HEK293 (cell line): ENCODE results near the gene PXYLP1.

Source experiments
- CTCF ChIA-PET: fragments of 350-600 bp; formaldehyde crosslinking; extraction: SDS; loops from one replicate; lab custom pipeline; 2021; ENCODE audit warnings: antibody characterized with exemption; lab: Yijun Ruan, JAX
- POLR2A ChIA-PET: fragments of 300-600 bp; formaldehyde crosslinking; extraction: SDS; loops from one replicate; lab custom pipeline; 2020; ENCODE audit warnings: antibody characterized with exemption, inconsistent platforms; lab: Yijun Ruan, JAX
- H3K27ac ChIP-seq: fragments of 200-500 bp; sonication (Bioruptor generic); 2 replicates; pipeline ENCODE4 v1.5.1; 2014; ENCODE audit warnings: low read depth, low read length, control low read depth, inconsistent platforms; ENCODE audit errors: extremely low read depth
- H3K36me3 ChIP-seq, 2 experiments: fragments of 200-500 bp in 1 of 2; sonication (Bioruptor generic) in 1 of 2; 1 replicate in 1 of 2; 2 replicates in 1 of 2; pipeline ENCODE4 v1.5.1; 2014 to 2017; ENCODE audit warnings: inconsistent platforms in 2 of 2, low read length in 2 of 2; ENCODE audit not compliant: control insufficient read depth in 2 of 2, insufficient read depth in 1 of 2
- H3K4me1 ChIP-seq: fragments of 200-500 bp; sonication (Bioruptor generic); 2 replicates; pipeline ENCODE4 v1.5.1; 2014; ENCODE audit warnings: mild to moderate bottlenecking, low read length, inconsistent platforms; ENCODE audit not compliant: control insufficient read depth, insufficient read depth
- H3K4me3 ChIP-seq: 2 replicates; pipeline ENCODE4 v1.5.1; 2011; ENCODE audit warnings: low read depth, mild to moderate bottlenecking, control low read depth, low read length, moderate library complexity
- H3K9me3 ChIP-seq: fragments of 200-500 bp; sonication (Bioruptor generic); 2 replicates; pipeline ENCODE4 v1.5.1; 2014; ENCODE audit warnings: low read depth, low read length, inconsistent platforms; ENCODE audit not compliant: control insufficient read depth, insufficient read depth
- KLF7 ChIP-seq: fragments of 450-650 bp; formaldehyde crosslinking; IDR thresholded peaks from 2 replicates; pipeline ENCODE4 v1.5.1; 2016; ENCODE audit warnings: missing biosample characterization, missing genetic modification characterization, borderline replicate concordance
- MEIS1 ChIP-seq: sonication (generic); formaldehyde crosslinking; IDR thresholded peaks from 2 replicates; pipeline ENCODE4 v1.8.1; 2022; ENCODE audit warnings: missing genetic modification reagents, mild to moderate bottlenecking, borderline replicate concordance
- ZBTB6 ChIP-seq: fragments of 450-650 bp; formaldehyde crosslinking; IDR thresholded peaks from 2 replicates; pipeline ENCODE4 v1.5.1; 2017; ENCODE audit warnings: missing biosample characterization, missing genetic modification characterization
- ZFP37 ChIP-seq: fragments of 450-650 bp; formaldehyde crosslinking; IDR thresholded peaks from 2 replicates; pipeline ENCODE4 v1.5.1; 2016; ENCODE audit warnings: missing biosample characterization, missing genetic modification characterization
- ZNF112 ChIP-seq: fragments of 450-650 bp; formaldehyde crosslinking; IDR thresholded peaks from 2 replicates; pipeline ENCODE4 v1.5.0; 2017; ENCODE audit warnings: missing biosample characterization, missing genetic modification characterization
- ZNF146 ChIP-seq: fragments of 450-650 bp; formaldehyde crosslinking; IDR thresholded peaks from 2 replicates; pipeline ENCODE4 v1.5.1; 2016; ENCODE audit warnings: missing biosample characterization, missing genetic modification characterization
- ZNF157 ChIP-seq: fragments of 450-650 bp; formaldehyde crosslinking; IDR thresholded peaks from 2 replicates; pipeline ENCODE4 v1.5.1; 2016; ENCODE audit warnings: missing biosample characterization, missing genetic modification characterization
- ZNF169 ChIP-seq: fragments of 450-650 bp; formaldehyde crosslinking; IDR thresholded peaks from 2 replicates; pipeline ENCODE4 v1.5.1; 2016; ENCODE audit warnings: missing biosample characterization, missing genetic modification characterization
- ZNF184 ChIP-seq: fragments of 450-650 bp; IDR thresholded peaks from 2 replicates; pipeline ENCODE4 v1.5.1; 2018; ENCODE audit warnings: missing biosample characterization, mild to moderate bottlenecking, missing genetic modification characterization
- ZNF19 ChIP-seq: fragments of 450-650 bp; formaldehyde crosslinking; IDR thresholded peaks from 2 replicates; pipeline ENCODE4; 2016; ENCODE audit warnings: missing biosample characterization, missing genetic modification characterization, low read depth
- ZNF23 ChIP-seq: fragments of 450-650 bp; formaldehyde crosslinking; IDR thresholded peaks from 2 replicates; pipeline ENCODE4 v1.5.1; 2016; ENCODE audit warnings: missing biosample characterization, missing genetic modification characterization, borderline replicate concordance
- ZNF341 ChIP-seq: fragments of 450-650 bp; formaldehyde crosslinking; IDR thresholded peaks from 2 replicates; pipeline ENCODE4; 2016; ENCODE audit warnings: low read depth, missing biosample characterization, missing genetic modification characterization
- ZNF391 ChIP-seq: fragments of 450-650 bp; formaldehyde crosslinking; IDR thresholded peaks from 2 replicates; pipeline ENCODE4 v1.5.1; 2016; ENCODE audit warnings: low read depth, missing biosample characterization, missing genetic modification characterization, borderline replicate concordance
- ZNF654 ChIP-seq: fragments of 450-650 bp; formaldehyde crosslinking; IDR thresholded peaks from 2 replicates; pipeline ENCODE4 v1.5.1; 2016; ENCODE audit warnings: low read depth, missing biosample characterization, missing genetic modification characterization
- ZNF792 ChIP-seq: fragments of 450-650 bp; formaldehyde crosslinking; IDR thresholded peaks from 2 replicates; pipeline ENCODE4 v1.5.1; 2016; ENCODE audit warnings: missing biosample characterization, missing genetic modification characterization
- ZNF837 ChIP-seq: fragments of 450-650 bp; formaldehyde crosslinking; IDR thresholded peaks from 2 replicates; pipeline ENCODE4 v1.5.1; 2016; ENCODE audit warnings: missing biosample characterization, missing genetic modification characterization
- ZSCAN23 ChIP-seq: fragments of 450-650 bp; formaldehyde crosslinking; IDR thresholded peaks from 2 replicates; pipeline ENCODE4 v1.5.1; 2016; ENCODE audit warnings: missing biosample characterization, missing genetic modification characterization
- TF ChIP-seq, protein P1 (sequence below): fragments of 450-650 bp; formaldehyde crosslinking; IDR thresholded peaks from 2 replicates; pipeline ENCODE4 v1.5.1; 2016; ENCODE audit warnings: missing biosample characterization, missing genetic modification characterization, low read depth
- TF ChIP-seq, protein P2 (sequence below): fragments of 450-650 bp; formaldehyde crosslinking; IDR thresholded peaks from 2 replicates; pipeline ENCODE4 v1.5.1; 2016; ENCODE audit warnings: missing biosample characterization, missing genetic modification characterization
- TF ChIP-seq, protein P3 (sequence below): fragments of 450-650 bp; IDR thresholded peaks from 2 replicates; pipeline ENCODE4 v1.5.1; 2018; ENCODE audit warnings: missing biosample characterization, missing genetic modification characterization

Gene PXYLP1

DNA sequence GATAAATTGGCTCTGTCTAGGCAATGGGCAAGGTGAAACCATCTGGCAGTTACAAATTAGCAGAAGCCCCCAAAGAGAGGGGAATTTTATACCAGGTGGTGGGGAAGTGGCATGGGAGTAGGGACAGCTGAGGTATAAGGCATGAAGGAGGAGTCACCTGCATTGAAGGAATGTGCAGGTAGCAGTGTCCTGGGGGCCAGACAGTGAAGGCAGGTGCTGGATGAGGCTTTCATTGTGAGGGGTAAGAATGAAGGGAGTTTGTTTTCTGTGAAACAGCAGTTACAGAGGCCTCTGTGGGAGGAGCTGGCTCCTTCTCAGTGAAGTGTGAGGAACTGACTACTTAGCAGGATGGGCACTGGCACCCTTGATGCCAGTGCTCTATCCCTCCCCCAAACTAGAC, 19.1 kb upstream of the PXYLP1 start:
- POLR2A ChIA-PET: no interaction called here
- CTCF ChIA-PET: no interaction called here

DNA sequence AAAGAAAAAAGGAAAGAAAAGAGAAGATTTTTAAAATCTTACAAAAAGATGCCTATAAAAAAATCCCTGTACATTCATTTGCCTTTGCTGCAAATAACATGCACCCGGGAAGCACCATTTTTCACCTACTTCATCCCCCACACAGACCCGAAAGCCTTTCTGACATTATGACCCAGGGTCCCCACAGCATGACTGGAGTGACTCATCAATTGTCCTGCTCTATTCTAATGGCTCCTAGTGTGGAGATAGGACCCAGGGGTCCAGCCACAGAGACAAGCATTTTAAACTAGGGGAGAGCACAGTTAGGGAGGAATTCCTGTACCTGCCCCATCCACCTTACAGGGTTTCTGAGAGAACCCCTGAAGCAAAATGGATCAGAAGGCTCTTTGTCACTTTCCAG, 14.7 kb upstream of the PXYLP1 start:
- ChIA-PET POLR2A (no interaction called here), CTCF (no interaction called here)
- H3K27ac ChIP-seq: no peak overlapping the region
- no peak overlapping the region for H3K4me3 ChIP-seq
- H3K9me3 ChIP-seq: no peaks in the 10 kb centered on the region
- no peaks in the 10 kb centered on the region for H3K36me3 ChIP-seq
- no peak for TF ChIP-seq ZNF169 (tag by site-specific recombination)
- no peak for TF ChIP-seq ZSCAN23
- TF ChIP-seq, protein P1, sequence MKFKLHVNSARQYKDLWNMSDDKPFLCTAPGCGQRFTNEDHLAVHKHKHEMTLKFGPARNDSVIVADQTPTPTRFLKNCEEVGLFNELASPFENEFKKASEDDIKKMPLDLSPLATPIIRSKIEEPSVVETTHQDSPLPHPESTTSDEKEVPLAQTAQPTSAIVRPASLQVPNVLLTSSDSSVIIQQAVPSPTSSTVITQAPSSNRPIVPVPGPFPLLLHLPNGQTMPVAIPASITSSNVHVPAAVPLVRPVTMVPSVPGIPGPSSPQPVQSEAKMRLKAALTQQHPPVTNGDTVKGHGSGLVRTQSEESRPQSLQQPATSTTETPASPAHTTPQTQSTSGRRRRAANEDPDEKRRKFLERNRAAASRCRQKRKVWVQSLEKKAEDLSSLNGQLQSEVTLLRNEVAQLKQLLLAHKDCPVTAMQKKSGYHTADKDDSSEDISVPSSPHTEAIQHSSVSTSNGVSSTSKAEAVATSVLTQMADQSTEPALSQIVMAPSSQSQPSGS: no peak
- no peak for TF ChIP-seq ZNF341
- no peak for TF ChIP-seq ZNF19
- TF ChIP-seq KLF7 (tag by site-specific recombination): no peak
- no peak for TF ChIP-seq ZNF837 (tag by site-specific recombination)
- TF ChIP-seq, protein P2, sequence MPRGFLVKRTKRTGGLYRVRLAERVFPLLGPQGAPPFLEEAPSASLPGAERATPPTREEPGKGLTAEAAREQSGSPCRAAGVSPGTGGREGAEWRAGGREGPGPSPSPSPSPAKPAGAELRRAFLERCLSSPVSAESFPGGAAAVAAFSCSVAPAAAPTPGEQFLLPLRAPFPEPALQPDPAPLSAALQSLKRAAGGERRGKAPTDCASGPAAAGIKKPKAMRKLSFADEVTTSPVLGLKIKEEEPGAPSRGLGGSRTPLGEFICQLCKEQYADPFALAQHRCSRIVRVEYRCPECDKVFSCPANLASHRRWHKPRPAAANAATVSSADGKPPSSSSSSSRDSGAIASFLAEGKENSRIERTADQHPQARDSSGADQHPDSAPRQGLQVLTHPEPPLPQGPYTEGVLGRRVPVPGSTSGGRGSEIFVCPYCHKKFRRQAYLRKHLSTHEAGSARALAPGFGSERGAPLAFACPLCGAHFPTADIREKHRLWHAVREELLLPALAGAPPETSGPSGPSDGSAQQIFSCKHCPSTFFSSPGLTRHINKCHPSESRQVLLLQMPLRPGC (tag by site-specific recombination): no peak
- no peak for TF ChIP-seq ZNF654 (tag by site-specific recombination)
- no peak for TF ChIP-seq ZNF157 (tag by site-specific recombination)
- no peak for TF ChIP-seq ZNF146 (tag by site-specific recombination)
- TF ChIP-seq MEIS1 (CRISPR knock-in tag): no peak
- no peak for TF ChIP-seq ZNF184 (tag by site-specific recombination)
- no peak for TF ChIP-seq ZNF391
- no peak for TF ChIP-seq ZNF112 (tag by site-specific recombination)
- TF ChIP-seq ZBTB6: no peak
- H3K4me1 ChIP-seq: no peaks in the 10 kb centered on the region

More for the DNA sequence above, 19.1 kb upstream of the PXYLP1 start:
- H3K4me3 ChIP-seq: no peak overlapping the region
- TF ChIP-seq ZNF792 (no peak), ZFP37 (no peak), ZNF23 (tag by site-specific recombination) (no peak)
- TF ChIP-seq, protein P3, sequence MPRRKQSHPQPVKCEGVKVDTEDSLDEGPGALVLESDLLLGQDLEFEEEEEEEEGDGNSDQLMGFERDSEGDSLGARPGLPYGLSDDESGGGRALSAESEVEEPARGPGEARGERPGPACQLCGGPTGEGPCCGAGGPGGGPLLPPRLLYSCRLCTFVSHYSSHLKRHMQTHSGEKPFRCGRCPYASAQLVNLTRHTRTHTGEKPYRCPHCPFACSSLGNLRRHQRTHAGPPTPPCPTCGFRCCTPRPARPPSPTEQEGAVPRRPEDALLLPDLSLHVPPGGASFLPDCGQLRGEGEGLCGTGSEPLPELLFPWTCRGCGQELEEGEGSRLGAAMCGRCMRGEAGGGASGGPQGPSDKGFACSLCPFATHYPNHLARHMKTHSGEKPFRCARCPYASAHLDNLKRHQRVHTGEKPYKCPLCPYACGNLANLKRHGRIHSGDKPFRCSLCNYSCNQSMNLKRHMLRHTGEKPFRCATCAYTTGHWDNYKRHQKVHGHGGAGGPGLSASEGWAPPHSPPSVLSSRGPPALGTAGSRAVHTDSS (tag by site-specific recombination): no peak
- no peaks in the 10 kb centered on the region for H3K4me1 ChIP-seq
- no peaks in the 10 kb centered on the region for H3K36me3 ChIP-seq
- H3K27ac ChIP-seq: no peak overlapping the region
- H3K9me3 ChIP-seq: no peaks in the 10 kb centered on the region
